PC-3 (cell line): ENCODE data around the gene OLFML2A. TPM values are rescaled to one million over a fixed set of nuclear protein-coding genes. Genes with fewer than 3 reads are reported as not detected.

ENCODE experiments used
- ATAC-seq: fragments of 200-7000 bp; cut with Tn5 transposase; 2 replicates; pipeline ENCODE4 v1.9.1; 2020; ENCODE audit warnings: mild to moderate bottlenecking, moderate library complexity
- BruUV-seq: library from RNA; stranded (reverse); fragments of 400-500 nt; replicated peaks from 2 replicates; lab custom pipeline; 2021; lab: Mats Ljungman, UMichigan
- CTCF ChIA-PET: fragments of 300-600 bp; sonication (Branson Sonifier 250); formaldehyde crosslinking; loops from one replicate; lab custom pipeline; 2022; ENCODE audit warnings: antibody characterized with exemption; lab: Charles Lee
- POLR2A ChIA-PET: fragments of 300-600 bp; sonication (Branson Sonifier 250); formaldehyde crosslinking; loops from one replicate; lab custom pipeline; 2022; ENCODE audit warnings: antibody characterized with exemption; ENCODE audit not compliant: unreplicated experiment; lab: Charles Lee
- DNase-seq: peaks from one replicate; pipeline ENCODE4 v3.0.0-alpha.2; 2015
- H2AFZ ChIP-seq: fragments of 300-600 bp; sonication (generic); 2 replicates; pipeline ENCODE4 v1.6.0; 2016; ENCODE audit warnings: antibody characterized with exemption, low read length
- H3F3A ChIP-seq: fragments of 300-600 bp; sonication (generic); one replicate; pipeline ENCODE4 v1.6.0; 2017; ENCODE audit warnings: antibody characterized with exemption, low read length, control low read depth, mild to moderate bottlenecking; ENCODE audit not compliant: unreplicated experiment
- H3K27ac ChIP-seq: fragments of 300-600 bp; sonication (generic); 2 replicates; pipeline ENCODE4 v1.5.1; 2016; ENCODE audit warnings: mild to moderate bottlenecking, low read length
- H3K27me3 ChIP-seq: fragments of 300-600 bp; sonication (generic); 2 replicates; pipeline ENCODE4 v1.6.1; 2016; ENCODE audit warnings: low read length, mixed read lengths
- H3K36me3 ChIP-seq: fragments of 300-600 bp; sonication (generic); 2 replicates; pipeline ENCODE4 v1.6.1; 2016; ENCODE audit warnings: low read depth, mixed run types, low read length, mixed read lengths
- H3K4me1 ChIP-seq: fragments of 300-600 bp; sonication (generic); 2 replicates; pipeline ENCODE4 v1.5.1; 2016; ENCODE audit warnings: low read length; ENCODE audit not compliant: insufficient read depth
- H3K4me2 ChIP-seq: fragments of 300-600 bp; sonication (generic); 2 replicates; pipeline ENCODE4 v1.6.0; 2016; ENCODE audit warnings: low read length
- H3K4me3 ChIP-seq: fragments of 300-600 bp; sonication (generic); 2 replicates; pipeline ENCODE4 v1.5.1; 2016; ENCODE audit warnings: mild to moderate bottlenecking, low read length, mixed read lengths
- H3K79me2 ChIP-seq: fragments of 300-600 bp; sonication (generic); 2 replicates; pipeline ENCODE4 v1.6.1; 2017; ENCODE audit warnings: low read length, mixed read lengths
- H3K9ac ChIP-seq: fragments of 300-600 bp; sonication (generic); 2 replicates; pipeline ENCODE4 v1.6.0; 2016; ENCODE audit warnings: mild to moderate bottlenecking, low read length
- H3K9me2 ChIP-seq: fragments of 300-600 bp; sonication (generic); replicated peaks from 2 replicates; pipeline ENCODE4 v1.6.1; 2016; ENCODE audit warnings: mixed run types, low read length, mixed read lengths
- H3K9me3 ChIP-seq: fragments of 300-600 bp; sonication (generic); 2 replicates; pipeline ENCODE4 v1.6.1; 2016; ENCODE audit warnings: low read length, mixed read lengths
- H4K20me1 ChIP-seq: fragments of 300-600 bp; sonication (generic); 2 replicates; pipeline ENCODE4 v1.6.1; 2016; ENCODE audit warnings: low read length, mixed read lengths
- EZH2 ChIP-seq: fragments of 300-600 bp; sonication (generic); IDR thresholded peaks from one replicate; pipeline ENCODE4 v1.6.1; 2017; ENCODE audit warnings: antibody characterized with exemption, mild to moderate bottlenecking, low read length; ENCODE audit not compliant: unreplicated experiment
- EZH2phosphoT487 ChIP-seq: fragments of 300-600 bp; sonication (generic); IDR thresholded peaks from 2 replicates; pipeline ENCODE4 v1.6.1; 2018; ENCODE audit warnings: mild to moderate bottlenecking, antibody characterized with exemption, low read length, borderline replicate concordance
- intact Hi-C: fragments of 100-400 bp; cut with micrococcal nuclease; formaldehyde crosslinking; loops from 2 replicates; pipeline ENCODE4 v1.9.0; 2023
- total RNA-seq: library from RNA; depleted of rRNA; stranded (reverse); fragments of >200 nt; gene quantifications from 2 replicates; pipeline ENCODE4 v1.2.3, GENCODE V29; 2014
- TF ChIP-seq, protein P1 (sequence below): fragments of 300-600 bp; sonication (generic); conservative IDR thresholded peaks from 2 replicates; pipeline ENCODE4 v1.5.1; 2017; ENCODE audit warnings: antibody characterized with exemption, low read depth, mild to moderate bottlenecking, low read length

Gene OLFML2A
- total RNA-seq, 1 experiment from 2014 or later = 3.4 TPM

DNA sequence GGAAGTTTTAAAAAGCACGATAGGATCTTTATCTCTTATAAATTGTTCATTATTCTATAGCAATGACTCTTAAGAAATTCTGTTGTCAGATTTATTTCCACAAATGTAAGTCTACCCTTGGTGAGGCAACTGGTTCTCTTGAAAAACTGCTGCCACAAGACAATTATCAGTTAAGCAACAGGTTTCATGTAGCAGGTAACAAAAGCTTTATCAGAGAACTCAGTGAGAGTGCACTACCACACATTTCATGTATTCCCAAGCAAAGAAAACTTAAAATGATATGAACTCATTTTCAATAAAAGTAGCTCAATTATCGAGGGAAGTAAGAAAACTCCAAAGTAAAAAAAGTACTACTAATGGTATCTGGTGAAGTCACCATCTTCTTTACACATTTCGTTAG, 15.2 kb upstream of the OLFML2A start:
- no peaks in the 10 kb centered on the region for H3K36me3 ChIP-seq
- H3K4me1 ChIP-seq = no peaks in the 10 kb centered on the region
- no TSS peak for BruUV-seq
- TF ChIP-seq, protein P1, sequence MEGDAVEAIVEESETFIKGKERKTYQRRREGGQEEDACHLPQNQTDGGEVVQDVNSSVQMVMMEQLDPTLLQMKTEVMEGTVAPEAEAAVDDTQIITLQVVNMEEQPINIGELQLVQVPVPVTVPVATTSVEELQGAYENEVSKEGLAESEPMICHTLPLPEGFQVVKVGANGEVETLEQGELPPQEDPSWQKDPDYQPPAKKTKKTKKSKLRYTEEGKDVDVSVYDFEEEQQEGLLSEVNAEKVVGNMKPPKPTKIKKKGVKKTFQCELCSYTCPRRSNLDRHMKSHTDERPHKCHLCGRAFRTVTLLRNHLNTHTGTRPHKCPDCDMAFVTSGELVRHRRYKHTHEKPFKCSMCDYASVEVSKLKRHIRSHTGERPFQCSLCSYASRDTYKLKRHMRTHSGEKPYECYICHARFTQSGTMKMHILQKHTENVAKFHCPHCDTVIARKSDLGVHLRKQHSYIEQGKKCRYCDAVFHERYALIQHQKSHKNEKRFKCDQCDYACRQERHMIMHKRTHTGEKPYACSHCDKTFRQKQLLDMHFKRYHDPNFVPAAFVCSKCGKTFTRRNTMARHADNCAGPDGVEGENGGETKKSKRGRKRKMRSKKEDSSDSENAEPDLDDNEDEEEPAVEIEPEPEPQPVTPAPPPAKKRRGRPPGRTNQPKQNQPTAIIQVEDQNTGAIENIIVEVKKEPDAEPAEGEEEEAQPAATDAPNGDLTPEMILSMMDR = no peak
- no peak for TF ChIP-seq EZH2phosphoT487
- TF ChIP-seq EZH2 = no peak
- no peak for DNase-seq
- H3K9ac ChIP-seq = no peak overlapping the region
- H3K27me3 ChIP-seq = no peaks in the 10 kb centered on the region
- H3F3A ChIP-seq = no peaks in the 10 kb centered on the region
- peaks cover 41% of the 10 kb centered on the region for H3K79me2 ChIP-seq
- POLR2A ChIA-PET = no interaction called here
- CTCF ChIA-PET = interaction anchor here (0.6 kb wide), 1 partner anchor 210 kb away, joined by 3 read pairs; no protein-coding TSS in a partner anchor
- no peak overlapping the region for H3K4me3 ChIP-seq
- H2AFZ ChIP-seq = no peak overlapping the region
- intact Hi-C loops = no loop called here
- no peaks in the 10 kb centered on the region for H3K9me3 ChIP-seq
- no peak overlapping the region for H3K4me2 ChIP-seq
- no peak for ATAC-seq
- H3K27ac ChIP-seq = no peak overlapping the region
- no peaks in the 10 kb centered on the region for H4K20me1 ChIP-seq
- H3K9me2 ChIP-seq = no peaks in the 10 kb centered on the region

DNA sequence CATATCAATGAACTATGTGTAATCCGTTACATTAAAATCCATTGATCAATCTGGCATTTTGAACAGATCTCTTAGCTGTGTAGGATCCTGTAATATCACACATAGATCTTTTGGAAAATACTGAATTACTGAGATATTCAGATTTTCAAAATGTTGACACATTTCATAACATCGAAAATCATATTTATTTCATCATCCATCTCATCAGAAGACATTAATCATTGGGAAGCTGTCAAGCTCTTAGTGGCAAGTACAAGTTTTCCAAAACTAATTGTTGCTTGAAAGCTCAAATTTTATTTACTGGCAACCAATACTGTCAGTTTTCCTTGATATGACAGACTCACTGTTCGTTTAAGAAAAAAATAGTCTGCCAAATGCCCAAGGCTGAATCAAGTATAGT, 14.3 kb upstream of the OLFML2A start:
- H3K79me2 ChIP-seq = peaks cover 49% of the 10 kb centered on the region
- H3K27ac ChIP-seq = no peak overlapping the region
- no peaks in the 10 kb centered on the region for H3K9me3 ChIP-seq
- H3K4me2 ChIP-seq = no peak overlapping the region
- H3K4me1 ChIP-seq = no peaks in the 10 kb centered on the region
- BruUV-seq = no TSS peak
- intact Hi-C loops = no loop called here
- CTCF ChIA-PET = no interaction called here
- no peaks in the 10 kb centered on the region for H3K9me2 ChIP-seq
- no peak for ATAC-seq
- no peaks in the 10 kb centered on the region for H3F3A ChIP-seq
- no peak for TF ChIP-seq EZH2
- no peak for TF ChIP-seq EZH2phosphoT487
- TF ChIP-seq, protein P1 = no peak
- DNase-seq = no peak
- H3K4me3 ChIP-seq = no peak overlapping the region
- POLR2A ChIA-PET = no interaction called here
- no peaks in the 10 kb centered on the region for H3K36me3 ChIP-seq
- H2AFZ ChIP-seq = no peak overlapping the region
- H3K27me3 ChIP-seq = no peaks in the 10 kb centered on the region
- no peak overlapping the region for H3K9ac ChIP-seq
- no peaks in the 10 kb centered on the region for H4K20me1 ChIP-seq

DNA sequence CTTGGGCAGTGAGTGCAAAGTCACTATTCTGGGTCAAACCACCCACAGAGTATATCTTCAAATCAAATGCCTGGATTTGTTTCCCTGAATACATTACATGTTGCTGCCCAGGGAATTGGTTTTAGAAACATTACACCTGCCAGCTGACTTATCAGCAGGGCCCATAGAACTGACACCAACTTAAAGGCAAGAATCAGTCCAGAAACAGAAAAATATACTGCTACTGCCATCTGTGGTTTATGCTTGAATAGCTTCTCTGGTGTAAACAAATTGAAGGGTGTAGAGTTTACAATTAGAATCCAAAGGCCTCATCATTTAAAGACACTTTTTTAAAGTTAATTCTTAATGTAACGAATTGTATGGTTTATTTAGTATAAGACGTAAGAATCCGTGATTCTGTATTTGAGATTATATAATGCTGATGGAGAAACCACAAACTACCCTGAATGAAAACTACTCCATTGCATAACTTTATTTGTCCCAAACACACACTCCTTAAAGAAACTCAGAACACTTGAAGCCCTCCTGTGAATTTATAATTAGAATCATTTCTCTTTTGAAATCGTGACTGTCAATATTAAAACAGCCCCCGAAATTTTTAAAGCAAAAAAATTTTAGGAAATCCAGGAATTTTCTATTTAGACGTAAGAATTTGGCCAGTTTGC, 12.0 kb upstream of the OLFML2A start:
- Histone ChIP-seq H3F3A (no peaks in the 10 kb centered on the region), H3K4me1 (no peaks in the 10 kb centered on the region), H3K27me3 (no peaks in the 10 kb centered on the region), H3K9me2 (no peaks in the 10 kb centered on the region), H3K4me3 (no peak overlapping the region), H3K36me3 (no peaks in the 10 kb centered on the region), H3K9ac (no peak overlapping the region), H4K20me1 (0 out of 2 replicates have a peak, but pooled peaks cover 4% of the 10 kb centered on the region), H3K27ac (no peak overlapping the region), H3K4me2 (no peak overlapping the region), H3K79me2 (peaks cover 64% of the 10 kb centered on the region), H3K9me3 (no peaks in the 10 kb centered on the region), H2AFZ (no peak overlapping the region)
- intact Hi-C loops = loop anchor here (2.0 kb wide), 1 partner anchor 52 kb away; no protein-coding TSS in a partner anchor
- POLR2A ChIA-PET = interaction anchor here (0.6 kb wide), 2 partner anchors 48 to 112 kb away, joined by 3 to 6 read pairs; no protein-coding TSS in a partner anchor
- ATAC-seq (peak; percentile 40; the same call in 1 of the 2 replicates), DNase-seq (peak; percentile 35)
- TF ChIP-seq EZH2 = no peak
- TF ChIP-seq, protein P1 = peak; percentile 55
- TF ChIP-seq EZH2phosphoT487 = no peak
- BruUV-seq = no TSS peak
- CTCF ChIA-PET = interaction anchor here (0.5 to 1.7 kb wide), 5 partner anchors 15 to 470 kb away, joined by 3 to 7 read pairs (median 4); partner anchors contain the start of gene WDR38
